DND-41 (cell line): ENCODE results near the gene PAPPA.
A peak's percentile ranks its signal among the peaks of the same experiment; 100 is the strongest.

Experiments used
- ATAC-seq: fragments of 200-7000 bp; cut with Tn5 transposase; 3 replicates; pipeline ENCODE4 v1.9.1; 2021; ENCODE audit warnings: low read depth; ENCODE audit not compliant: insufficient read depth
- DNase-seq: peaks from one replicate; pipeline ENCODE4 v3.0.0-alpha.2; 2020
- H2AFZ ChIP-seq: 2 replicates; pipeline ENCODE4 v1.6.0; 2012; ENCODE audit warnings: low read depth, low read length
- H3K27ac ChIP-seq: 2 replicates; pipeline ENCODE4 v1.5.1; 2012; ENCODE audit warnings: low read length, inconsistent platforms
- H3K27me3 ChIP-seq: fragments of 200-600 bp; sonication (generic); 2 replicates; pipeline ENCODE4 v1.6.0; 2012; ENCODE audit warnings: low read length, mild to moderate bottlenecking, inconsistent platforms; ENCODE audit not compliant: insufficient read depth, poor library complexity
- H3K36me3 ChIP-seq: 2 replicates; pipeline ENCODE4 v1.5.1; 2012; ENCODE audit warnings: low read length, inconsistent platforms; ENCODE audit not compliant: insufficient read depth
- H3K4me1 ChIP-seq: 2 replicates; pipeline ENCODE4 v1.5.1; 2012; ENCODE audit warnings: mild to moderate bottlenecking, low read length; ENCODE audit not compliant: insufficient read depth
- H3K4me2 ChIP-seq: 2 replicates; pipeline ENCODE4 v1.6.0; 2012; ENCODE audit warnings: mild to moderate bottlenecking, moderate library complexity, low read length, inconsistent platforms; ENCODE audit not compliant: insufficient read depth
- H3K4me3 ChIP-seq, 2 experiments: fragments of 200-600 bp in 1 of 2; shearing (Covaris generic) in 1 of 2; 2 replicates each; pipeline ENCODE4 v1.5.1; 2012 to 2016; ENCODE audit warnings: inconsistent platforms in 2 of 2, low read length in 2 of 2, mild to moderate bottlenecking in 2 of 2, low read depth in 1 of 2, moderate library complexity in 1 of 2
- H3K79me2 ChIP-seq: 2 replicates; pipeline ENCODE4 v1.6.0; 2012; ENCODE audit warnings: low read length, inconsistent platforms; ENCODE audit not compliant: insufficient read depth
- H3K9ac ChIP-seq: 2 replicates; pipeline ENCODE4 v1.6.0; 2012; ENCODE audit warnings: low read depth, mild to moderate bottlenecking, inconsistent platforms, low read length, moderate library complexity
- H3K9me3 ChIP-seq: 2 replicates; pipeline ENCODE4 v1.5.1; 2012; ENCODE audit warnings: low read length, moderate library complexity, mild to moderate bottlenecking, inconsistent platforms; ENCODE audit not compliant: insufficient read depth, severe bottlenecking
- H4K20me1 ChIP-seq: 2 replicates; pipeline ENCODE4 v1.6.0; 2012; ENCODE audit warnings: low read length; ENCODE audit not compliant: insufficient read depth
- CTCF ChIP-seq: IDR thresholded peaks from 2 replicates; pipeline ENCODE4 v1.5.1; 2012; ENCODE audit warnings: borderline replicate concordance, low read length, moderate library complexity, mild to moderate bottlenecking; ENCODE audit not compliant: poor library complexity, severe bottlenecking; ENCODE audit errors: extremely low read depth
- EZH2 ChIP-seq: IDR thresholded peaks from 3 replicates; pipeline ENCODE4 v1.6.1; 2012; ENCODE audit warnings: borderline replicate concordance, low read depth, mild to moderate bottlenecking, moderate library complexity, low read length, inconsistent platforms; ENCODE audit not compliant: severe bottlenecking

Gene PAPPA

GRCh38 chr9:116160676-116161571, 7.3 kb downstream of the PAPPA start:
- Histone ChIP-seq H3K9me3 (no peaks in the 10 kb centered on the region), H3K9ac (no peak overlapping the region), H3K27ac (no peak overlapping the region), H3K4me2 (no peak overlapping the region), H2AFZ (no peak overlapping the region), H3K4me3 (no peak overlapping the region), H3K27me3 (peaks cover 8% of the 10 kb centered on the region), H4K20me1 (no peaks in the 10 kb centered on the region), H3K4me1 (no peaks in the 10 kb centered on the region), H3K79me2 (no peaks in the 10 kb centered on the region), H3K36me3 (no peaks in the 10 kb centered on the region)
- DNase-seq (no peak), ATAC-seq (no peak)
- TF ChIP-seq CTCF (no peak), EZH2 (no peak)

GRCh38 chr9:116162241-116162781, 8.7 kb downstream of the PAPPA start:
- H3K9me3 ChIP-seq, result no peaks in the 10 kb centered on the region
- DNase-seq (no peak), ATAC-seq (no peak)
- no peak for TF ChIP-seq CTCF
- TF ChIP-seq EZH2, result no peak
- H3K36me3 ChIP-seq, result no peaks in the 10 kb centered on the region
- peaks cover 8% of the 10 kb centered on the region for H3K27me3 ChIP-seq
- H3K9ac ChIP-seq, result no peak overlapping the region
- no peak overlapping the region for H3K4me2 ChIP-seq
- no peak overlapping the region for H2AFZ ChIP-seq
- no peaks in the 10 kb centered on the region for H4K20me1 ChIP-seq
- no peaks in the 10 kb centered on the region for H3K4me1 ChIP-seq
- H3K27ac ChIP-seq, result no peak overlapping the region
- H3K4me3 ChIP-seq, result no peak overlapping the region
- H3K79me2 ChIP-seq, result no peaks in the 10 kb centered on the region

- no peaks in the 10 kb centered on the region for H3K4me1 ChIP-seq
- no peaks in the 10 kb centered on the region for H3K36me3 ChIP-seq
- no peaks in the 10 kb centered on the region for H4K20me1 ChIP-seq
- H3K9ac ChIP-seq, result no peak overlapping the region
- H3K79me2 ChIP-seq, result no peaks in the 10 kb centered on the region
- H3K9me3 ChIP-seq, result no peaks in the 10 kb centered on the region
- ATAC-seq, result no peak
- no peak for TF ChIP-seq EZH2
- peak; percentile 44 for TF ChIP-seq CTCF
- no peak overlapping the region for H3K4me2 ChIP-seq
- no peak overlapping the region for H3K27ac ChIP-seq
- no peak for DNase-seq
- H2AFZ ChIP-seq, result no peak overlapping the region
- peaks cover 8% of the 10 kb centered on the region for H3K27me3 ChIP-seq
- H3K4me3 ChIP-seq, result no peak overlapping the region
Observed at GRCh38 chr9:116163293-116164055, 9.9 kb downstream of the PAPPA start.
